ENCODE data around the gene PTH2.
A peak's percentile ranks its signal among the peaks of the same experiment; 100 is the strongest.

PTH2 gene

DNA sequence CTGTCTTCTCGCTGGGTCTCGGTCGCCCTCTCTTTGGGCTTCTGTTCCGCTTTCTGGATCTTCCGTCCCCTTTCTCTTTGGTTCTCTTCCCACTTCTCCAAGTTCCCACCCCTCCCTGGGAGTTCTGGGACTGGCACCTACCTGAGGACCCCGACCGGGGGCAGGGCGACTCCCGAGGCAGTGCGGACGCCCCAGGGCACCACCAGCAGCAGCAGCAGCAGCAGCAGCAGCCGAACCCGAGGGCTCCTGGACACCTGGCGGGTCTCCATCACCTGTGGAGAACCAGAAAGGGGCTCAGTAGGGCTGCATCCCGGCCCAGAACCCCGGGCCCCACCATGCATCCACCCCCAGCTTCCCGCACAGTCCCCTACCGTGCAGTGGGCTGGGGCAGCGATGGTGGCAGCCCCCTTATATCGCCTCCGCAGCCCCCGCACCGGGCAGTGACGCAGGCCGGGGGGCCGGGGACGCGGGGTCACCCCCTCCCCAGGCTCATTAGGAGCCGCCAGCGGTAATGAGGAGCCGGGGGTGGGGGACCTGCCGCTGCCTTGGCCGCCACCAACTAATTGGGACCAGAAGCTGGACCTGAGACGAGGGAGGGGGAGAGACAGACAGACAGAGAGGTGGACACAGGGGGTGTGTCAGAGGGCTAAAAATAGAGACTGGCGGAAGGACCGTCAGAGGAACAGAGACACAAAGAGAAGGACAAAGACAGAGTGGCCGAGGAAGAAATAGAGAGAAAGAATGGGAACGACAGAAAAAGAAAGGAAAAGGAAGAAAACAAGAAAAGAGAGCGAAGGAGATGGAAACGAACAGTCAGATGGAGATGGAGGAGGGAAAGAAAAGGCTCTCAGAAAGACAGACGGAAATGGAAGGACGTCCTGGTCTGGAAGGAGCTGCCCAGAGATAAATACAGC lies at the start of gene PTH2:
Gene PTH2, minus strand, starts transcription at position 371 of the 914 bp plus-strand sequence. Its CDS starts 102 bp downstream, at position 269.
- H3K4me3 ChIP-seq (ENCODE audit: low read depth in 1 of 2, low read length in 2 of 2): peak within 1 kb of the TSS in 1 of 2 donors; percentile 36
- no peaks in the 10 kb centered on the region for H3K9me3 ChIP-seq (ENCODE audit: control insufficient read depth in 1 of 2, low read length in 2 of 2)
- peaks cover 0 to 31% of the 10 kb centered on the region in 2 donors for H3K4me1 ChIP-seq (ENCODE audit: control insufficient read depth in 1 of 2, insufficient read depth in 2 of 2, low read length in 2 of 2)
- no peak within 1 kb of the TSS for H3K27ac ChIP-seq (ENCODE audit: low read length)
- H3K36me3 ChIP-seq (ENCODE audit: control insufficient read depth in 1 of 2, insufficient read depth in 2 of 2, low read length in 2 of 2): no peaks in the 10 kb centered on the region
- peaks cover 74% of the 10 kb centered on the region for H3K27me3 ChIP-seq (ENCODE audit: low read depth, low read length)

- no peak overlapping the region for H3K27ac ChIP-seq (ENCODE audit: low read length)
- H3K27me3 ChIP-seq (ENCODE audit: low read depth, low read length): no peaks in the 10 kb centered on the region
- no peak overlapping the region for H3K4me3 ChIP-seq (ENCODE audit: low read depth in 1 of 2, low read length in 2 of 2)
Measured at GRCh38 chr19:49472936-49473335, 49.7 kb upstream of the PTH2 start.

DNA sequence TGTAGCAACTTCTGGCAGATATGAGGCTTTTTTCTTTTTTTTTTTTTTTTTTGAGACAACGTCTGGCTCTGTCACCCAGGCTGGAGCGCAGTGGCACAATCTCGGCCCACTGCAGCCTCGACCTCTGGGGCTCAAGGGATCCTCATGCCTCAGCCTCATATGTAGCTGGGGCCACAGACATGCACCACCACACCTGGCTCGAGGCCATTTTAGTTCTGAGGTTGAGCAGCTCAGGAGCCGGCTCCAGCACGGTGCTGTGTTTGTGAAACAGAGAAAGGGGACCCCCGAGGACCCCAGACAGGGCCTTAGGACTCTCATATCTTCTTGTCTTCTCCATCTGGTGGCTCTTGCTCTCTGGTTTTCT lies 47.4 kb upstream of the PTH2 start:
- Histone ChIP-seq H3K4me1 (ENCODE audit: control insufficient read depth in 1 of 2, insufficient read depth in 2 of 2, low read length in 2 of 2) (peaks cover 8 to 10% of the 10 kb centered on the region in 2 donors), H3K36me3 (ENCODE audit: control insufficient read depth in 1 of 2, insufficient read depth in 2 of 2, low read length in 2 of 2) (peaks cover 0 to 17% of the 10 kb centered on the region in 2 donors), H3K9me3 (ENCODE audit: control insufficient read depth in 1 of 2, low read length in 2 of 2) (no peaks in the 10 kb centered on the region), H3K27ac (ENCODE audit: low read length) (no peak overlapping the region), H3K4me3 (ENCODE audit: low read depth in 1 of 2, low read length in 2 of 2) (no peak overlapping the region), H3K27me3 (ENCODE audit: low read depth, low read length) (no peaks in the 10 kb centered on the region)

More at GRCh38 chr19:49472936-49473335, 49.7 kb upstream of the PTH2 start:
- peaks cover 8 to 10% of the 10 kb centered on the region in 2 donors for H3K4me1 ChIP-seq (ENCODE audit: control insufficient read depth in 1 of 2, insufficient read depth in 2 of 2, low read length in 2 of 2)
- H3K36me3 ChIP-seq (ENCODE audit: control insufficient read depth in 1 of 2, insufficient read depth in 2 of 2, low read length in 2 of 2): peaks cover 0 to 3% of the 10 kb centered on the region in 2 donors
- H3K9me3 ChIP-seq (ENCODE audit: control insufficient read depth in 1 of 2, low read length in 2 of 2): no peaks in the 10 kb centered on the region

- Histone ChIP-seq H3K4me3 (ENCODE audit: low read depth in 1 of 2, low read length in 2 of 2) (no peak overlapping the region), H3K9me3 (ENCODE audit: control insufficient read depth in 1 of 2, low read length in 2 of 2) (no peaks in the 10 kb centered on the region), H3K36me3 (ENCODE audit: control insufficient read depth in 1 of 2, insufficient read depth in 2 of 2, low read length in 2 of 2) (peaks cover 0 to 19% of the 10 kb centered on the region in 2 donors), H3K4me1 (ENCODE audit: control insufficient read depth in 1 of 2, insufficient read depth in 2 of 2, low read length in 2 of 2) (peaks cover 5 to 10% of the 10 kb centered on the region in 2 donors), H3K27me3 (ENCODE audit: low read depth, low read length) (no peaks in the 10 kb centered on the region), H3K27ac (ENCODE audit: low read length) (no peak overlapping the region)
Measured at GRCh38 chr19:49469828-49470614, 46.8 kb upstream of the PTH2 start.

- peaks cover 0 to 8% of the 10 kb centered on the region in 2 donors for H3K4me1 ChIP-seq (ENCODE audit: control insufficient read depth in 1 of 2, insufficient read depth in 2 of 2, low read length in 2 of 2)
- no peak overlapping the region for H3K27ac ChIP-seq (ENCODE audit: low read length)
- H3K36me3 ChIP-seq (ENCODE audit: control insufficient read depth in 1 of 2, insufficient read depth in 2 of 2, low read length in 2 of 2): peaks cover 0 to 31% of the 10 kb centered on the region in 2 donors
- no peak overlapping the region for H3K4me3 ChIP-seq (ENCODE audit: low read depth in 1 of 2, low read length in 2 of 2)
- no peaks in the 10 kb centered on the region for H3K9me3 ChIP-seq (ENCODE audit: control insufficient read depth in 1 of 2, low read length in 2 of 2)
- H3K27me3 ChIP-seq (ENCODE audit: low read depth, low read length): no peaks in the 10 kb centered on the region
Measured at GRCh38 chr19:49468746-49469447, 45.7 kb upstream of the PTH2 start.

- Histone ChIP-seq H3K27ac (ENCODE audit: low read length) (no peak overlapping the region), H3K9me3 (ENCODE audit: control insufficient read depth in 1 of 2, low read length in 2 of 2) (no peaks in the 10 kb centered on the region), H3K36me3 (ENCODE audit: control insufficient read depth in 1 of 2, insufficient read depth in 2 of 2, low read length in 2 of 2) (peaks cover 0 to 32% of the 10 kb centered on the region in 2 donors), H3K4me1 (ENCODE audit: control insufficient read depth in 1 of 2, insufficient read depth in 2 of 2, low read length in 2 of 2) (peaks cover 0 to 3% of the 10 kb centered on the region in 2 donors), H3K27me3 (ENCODE audit: low read depth, low read length) (no peaks in the 10 kb centered on the region), H3K4me3 (ENCODE audit: low read depth in 1 of 2, low read length in 2 of 2) (no peak overlapping the region)
Measured at GRCh38 chr19:49468199-49468598, 45.0 kb upstream of the PTH2 start.

- no peaks in the 10 kb centered on the region for H3K9me3 ChIP-seq (ENCODE audit: control insufficient read depth in 1 of 2, low read length in 2 of 2)
- no peak overlapping the region for H3K27ac ChIP-seq (ENCODE audit: low read length)
- peaks cover 0 to 3% of the 10 kb centered on the region in 2 donors for H3K4me1 ChIP-seq (ENCODE audit: control insufficient read depth in 1 of 2, insufficient read depth in 2 of 2, low read length in 2 of 2)
- no peak overlapping the region for H3K4me3 ChIP-seq (ENCODE audit: low read depth in 1 of 2, low read length in 2 of 2)
- peaks cover 0 to 38% of the 10 kb centered on the region in 2 donors for H3K36me3 ChIP-seq (ENCODE audit: control insufficient read depth in 1 of 2, insufficient read depth in 2 of 2, low read length in 2 of 2)
- H3K27me3 ChIP-seq (ENCODE audit: low read depth, low read length): no peaks in the 10 kb centered on the region
Measured at GRCh38 chr19:49465371-49465770, 42.1 kb upstream of the PTH2 start.

DNA sequence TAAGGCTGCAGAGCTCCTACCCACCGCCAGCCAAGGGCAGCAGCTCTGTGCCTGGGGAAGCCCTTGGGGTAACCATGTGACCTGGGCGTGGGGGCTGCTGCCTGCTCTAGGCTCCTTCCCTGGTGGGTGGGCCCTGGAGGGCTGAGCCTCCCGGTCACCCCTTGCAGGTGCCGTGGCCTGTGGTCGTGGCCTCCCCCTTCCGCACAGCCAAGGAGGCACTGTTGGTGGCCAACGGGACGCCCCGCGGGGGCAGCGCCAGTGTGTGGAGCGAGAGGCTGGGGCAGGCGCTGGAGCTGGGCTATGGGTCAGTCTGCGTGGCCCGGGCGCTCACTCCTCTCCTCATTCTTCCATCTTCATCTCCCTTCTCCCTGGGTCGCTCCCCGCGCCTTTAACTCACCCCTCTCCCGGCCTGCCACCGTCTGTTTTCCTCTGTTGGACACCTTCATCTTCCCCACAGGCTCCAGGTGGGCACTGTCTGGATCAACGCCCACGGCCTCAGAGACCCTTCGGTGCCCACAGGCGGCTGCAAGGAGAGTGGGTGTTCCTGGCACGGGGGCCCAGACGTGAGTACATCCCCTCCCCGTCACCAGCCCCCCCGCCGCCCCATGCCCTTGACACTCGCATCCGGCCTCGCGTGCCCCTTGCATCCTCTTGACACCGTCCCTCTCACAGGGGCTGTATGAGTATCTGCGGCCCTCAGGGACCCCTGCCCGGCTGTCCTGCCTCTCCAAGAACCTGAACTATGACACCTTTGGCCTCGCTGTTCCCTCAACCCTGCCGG lies 40.9 kb upstream of the PTH2 start:
- Histone ChIP-seq H3K27me3 (ENCODE audit: low read depth, low read length) (no peaks in the 10 kb centered on the region), H3K27ac (ENCODE audit: low read length) (no peak overlapping the region), H3K9me3 (ENCODE audit: control insufficient read depth in 1 of 2, low read length in 2 of 2) (no peaks in the 10 kb centered on the region), H3K4me3 (ENCODE audit: low read depth in 1 of 2, low read length in 2 of 2) (no peak overlapping the region), H3K36me3 (ENCODE audit: control insufficient read depth in 1 of 2, insufficient read depth in 2 of 2, low read length in 2 of 2) (peaks cover 0 to 47% of the 10 kb centered on the region in 2 donors), H3K4me1 (ENCODE audit: control insufficient read depth in 1 of 2, insufficient read depth in 2 of 2, low read length in 2 of 2) (peaks cover 0 to 3% of the 10 kb centered on the region in 2 donors)

GRCh38 chr19:49462492-49462891 lies 39.3 kb upstream of the PTH2 start:
- Histone ChIP-seq H3K27ac (ENCODE audit: low read length) (no peak overlapping the region), H3K27me3 (ENCODE audit: low read depth, low read length) (no peaks in the 10 kb centered on the region), H3K4me3 (ENCODE audit: low read depth in 1 of 2, low read length in 2 of 2) (no peak overlapping the region), H3K4me1 (ENCODE audit: control insufficient read depth in 1 of 2, insufficient read depth in 2 of 2, low read length in 2 of 2) (no peaks in the 10 kb centered on the region), H3K36me3 (ENCODE audit: control insufficient read depth in 1 of 2, insufficient read depth in 2 of 2, low read length in 2 of 2) (peaks cover 0 to 47% of the 10 kb centered on the region in 2 donors), H3K9me3 (ENCODE audit: control insufficient read depth in 1 of 2, low read length in 2 of 2) (no peaks in the 10 kb centered on the region)

GRCh38 chr19:49461656-49462055 lies 38.4 kb upstream of the PTH2 start:
- Histone ChIP-seq H3K27ac (ENCODE audit: low read length) (no peak overlapping the region), H3K9me3 (ENCODE audit: control insufficient read depth in 1 of 2, low read length in 2 of 2) (no peaks in the 10 kb centered on the region), H3K4me3 (ENCODE audit: low read depth in 1 of 2, low read length in 2 of 2) (no peak overlapping the region), H3K27me3 (ENCODE audit: low read depth, low read length) (no peaks in the 10 kb centered on the region), H3K4me1 (ENCODE audit: control insufficient read depth in 1 of 2, insufficient read depth in 2 of 2, low read length in 2 of 2) (no peaks in the 10 kb centered on the region), H3K36me3 (ENCODE audit: control insufficient read depth in 1 of 2, insufficient read depth in 2 of 2, low read length in 2 of 2) (peaks cover 0 to 44% of the 10 kb centered on the region in 2 donors)

All from muscle layer of duodenum (tissue), 2 donors.